ENCODE results near the gene PLD2.

PLD2 gene

GRCh38 chr17:4806777-4807604 lies at the start of gene PLD2:
PLD2 (plus strand) TSS chr17:4807152; CDS start chr17:4807773, 621 bp downstream.
- peak; percentile 61 to 82 (median 75) for DNase-seq

- no peak for DNase-seq
Measured at GRCh38 chr17:4759776-4760236, 47.1 kb upstream of the PLD2 start.

- DNase-seq, result no peak
Measured at GRCh38 chr17:4764595-4764994, 42.4 kb upstream of the PLD2 start.

GRCh38 chr17:4766201-4766600 lies 40.8 kb upstream of the PLD2 start:
- no peak for DNase-seq

GRCh38 chr17:4766723-4767122 lies 40.2 kb upstream of the PLD2 start:
- DNase-seq, result no peak

GRCh38 chr17:4768298-4768697 lies 38.7 kb upstream of the PLD2 start:
- DNase-seq, result no peak

GRCh38 chr17:4769628-4770027 lies 37.3 kb upstream of the PLD2 start:
- DNase-seq, result no peak

- no peak for DNase-seq
Measured at GRCh38 chr17:4771519-4772234, 35.3 kb upstream of the PLD2 start, which contains the start of gene TM4SF5. TM4SF5 (plus strand) TSS chr17:4771886; CDS start chr17:4771923, 37 bp downstream.

GRCh38 chr17:4772235-4772613 lies 34.7 kb upstream of the PLD2 start:
- no peak for DNase-seq

- no peak for DNase-seq
Measured at GRCh38 chr17:4777969-4778760, 28.8 kb upstream of the PLD2 start.

GRCh38 chr17:4780325-4780955 lies 26.5 kb upstream of the PLD2 start:
- DNase-seq, result no peak

- no peak for DNase-seq
Measured at GRCh38 chr17:4782652-4783051, 24.3 kb upstream of the PLD2 start.

- peak in 2 of 6 experiments; percentile 12 to 19 for DNase-seq
Measured at GRCh38 chr17:4785311-4786105, 21.4 kb upstream of the PLD2 start.

- DNase-seq, result peak in 1 of 6 experiments; percentile 19
Measured at GRCh38 chr17:4786106-4786511, 20.8 kb upstream of the PLD2 start, which contains the start of gene VMO1. VMO1 (minus strand) TSS chr17:4786364; CDS start chr17:4786352, 12 bp downstream.

- DNase-seq, result no peak
Measured at GRCh38 chr17:4786516-4786915, 20.4 kb upstream of the PLD2 start.

- DNase-seq, result no peak
Measured at GRCh38 chr17:4788159-4788806, 18.7 kb upstream of the PLD2 start.

GRCh38 chr17:4788807-4789700 lies 17.9 kb upstream of the PLD2 start, which contains the start of gene GLTPD2:
GLTPD2 (plus strand) TSS chr17:4788964; CDS start chr17:4789012, 48 bp downstream.
- DNase-seq, result no peak

- DNase-seq, result no peak
Measured at GRCh38 chr17:4789701-4789950, 17.3 kb upstream of the PLD2 start.

- peak; percentile 48 to 76 (median 68) for DNase-seq
Measured at GRCh38 chr17:4789951-4790704, 16.8 kb upstream of the PLD2 start.
